Measurements from ENCODE around the gene PLEKHA7. TPM values are rescaled to one million over a fixed set of nuclear protein-coding genes. Genes with fewer than 3 reads are reported as not detected.

Gene PLEKHA7
- total RNA-seq, 3 donors from 2014 or later, result 9.8 to 54.6 (median 36.7) TPM

DNA sequence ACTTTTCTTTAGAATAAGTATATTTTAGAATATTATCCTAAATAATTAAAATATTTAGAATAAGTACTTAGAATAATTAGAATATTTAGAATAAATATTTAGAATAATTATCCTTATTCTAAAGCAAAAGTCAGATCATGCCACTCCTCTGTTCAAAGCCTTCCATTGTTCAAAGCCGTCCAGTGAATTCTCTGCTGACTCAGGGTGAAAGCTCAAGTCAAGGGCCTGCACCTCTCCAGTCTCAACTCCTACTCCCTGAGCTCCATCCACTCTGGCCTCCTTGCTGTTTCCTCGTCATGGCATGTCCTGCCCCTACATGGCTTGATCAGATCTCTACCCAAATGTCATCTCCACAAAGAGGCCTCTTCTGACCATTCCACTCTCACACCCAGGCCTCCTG is 30.0 kb downstream of the PLEKHA7 start:
- Histone ChIP-seq H3K36me3 (no peaks in the 10 kb centered on the region), H3K4me1 (peaks cover 2 to 40% of the 10 kb centered on the region in 2 donors), H3K4me3 (no peak overlapping the region), H3K27me3 (no peaks in the 10 kb centered on the region), H3K9me3 (no peaks in the 10 kb centered on the region), H3K27ac (peak overlapping the region; percentile 91 to 96)
- TF ChIP-seq POLR2AphosphoS5 (IDR thresholded peaks at IDR 0.05) (no peak), POLR2A (IDR thresholded peaks at IDR 0.05) (no peak)
- TF ChIP-seq, protein P1, sequence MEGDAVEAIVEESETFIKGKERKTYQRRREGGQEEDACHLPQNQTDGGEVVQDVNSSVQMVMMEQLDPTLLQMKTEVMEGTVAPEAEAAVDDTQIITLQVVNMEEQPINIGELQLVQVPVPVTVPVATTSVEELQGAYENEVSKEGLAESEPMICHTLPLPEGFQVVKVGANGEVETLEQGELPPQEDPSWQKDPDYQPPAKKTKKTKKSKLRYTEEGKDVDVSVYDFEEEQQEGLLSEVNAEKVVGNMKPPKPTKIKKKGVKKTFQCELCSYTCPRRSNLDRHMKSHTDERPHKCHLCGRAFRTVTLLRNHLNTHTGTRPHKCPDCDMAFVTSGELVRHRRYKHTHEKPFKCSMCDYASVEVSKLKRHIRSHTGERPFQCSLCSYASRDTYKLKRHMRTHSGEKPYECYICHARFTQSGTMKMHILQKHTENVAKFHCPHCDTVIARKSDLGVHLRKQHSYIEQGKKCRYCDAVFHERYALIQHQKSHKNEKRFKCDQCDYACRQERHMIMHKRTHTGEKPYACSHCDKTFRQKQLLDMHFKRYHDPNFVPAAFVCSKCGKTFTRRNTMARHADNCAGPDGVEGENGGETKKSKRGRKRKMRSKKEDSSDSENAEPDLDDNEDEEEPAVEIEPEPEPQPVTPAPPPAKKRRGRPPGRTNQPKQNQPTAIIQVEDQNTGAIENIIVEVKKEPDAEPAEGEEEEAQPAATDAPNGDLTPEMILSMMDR (IDR thresholded peaks at IDR 0.05), result no peak
- DNase-seq (ENCODE audit: low spot score in 2 of 2), result no peak
- intact Hi-C loops (cut with DNase I; ENCODE audit: low total_unique reads), result no loop called here

DNA sequence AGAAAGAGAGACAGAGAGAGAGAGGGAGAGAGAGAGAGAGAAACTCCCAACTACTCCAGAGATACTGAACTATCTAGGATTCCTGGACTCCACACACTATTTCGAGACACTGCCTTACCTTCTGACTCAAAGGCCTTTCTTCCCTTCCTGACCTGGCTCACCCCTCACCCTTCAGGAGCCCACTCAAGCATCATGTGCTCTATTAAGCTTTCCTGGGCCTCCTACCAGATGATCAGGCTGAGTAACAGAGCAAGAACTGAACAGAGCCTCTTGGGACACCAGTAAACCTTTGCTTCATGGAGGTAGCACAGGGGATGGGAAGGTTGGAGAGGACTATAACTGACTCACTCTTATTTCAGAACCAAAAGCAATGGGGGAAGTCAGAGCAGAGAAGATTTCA is 31.4 kb downstream of the PLEKHA7 start:
- H3K9me3 ChIP-seq, result no peaks in the 10 kb centered on the region
- no peaks in the 10 kb centered on the region for H3K36me3 ChIP-seq
- H3K27me3 ChIP-seq, result no peaks in the 10 kb centered on the region
- no peak overlapping the region for H3K4me3 ChIP-seq
- H3K4me1 ChIP-seq, result peaks cover 2 to 36% of the 10 kb centered on the region in 2 donors
- peak overlapping the region; percentile 92 to 96 for H3K27ac ChIP-seq
- TF ChIP-seq POLR2A (IDR thresholded peaks at IDR 0.05) (no peak), POLR2AphosphoS5 (IDR thresholded peaks at IDR 0.05) (no peak)
- TF ChIP-seq, protein P1 (IDR thresholded peaks at IDR 0.05), result no peak
- intact Hi-C loops (cut with DNase I; ENCODE audit: low total_unique reads), result no loop called here
- no peak for DNase-seq (ENCODE audit: low spot score in 2 of 2)

DNA sequence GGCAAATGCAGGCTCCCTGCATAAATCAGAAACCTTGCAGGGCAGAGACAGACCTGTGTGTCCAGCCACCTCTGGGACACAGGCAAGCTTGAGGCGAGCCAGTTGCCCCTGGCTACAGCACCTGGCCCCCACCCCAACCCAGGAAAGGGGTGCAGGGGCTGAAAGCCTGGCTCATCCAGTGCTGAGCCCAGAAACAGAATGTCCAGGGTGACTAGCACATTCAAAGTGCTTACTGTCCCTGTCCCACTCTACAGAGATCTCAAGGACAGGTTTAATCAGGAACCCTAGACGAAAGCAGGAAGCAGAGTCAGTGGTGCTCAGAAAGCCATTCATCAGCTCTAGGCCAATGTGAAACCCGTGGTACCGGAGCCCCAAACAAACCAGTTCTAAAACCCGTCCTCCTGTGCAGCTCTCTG is 31.9 kb downstream of the PLEKHA7 start:
- TF ChIP-seq POLR2A (IDR thresholded peaks at IDR 0.05), result no peak
- TF ChIP-seq, protein P1 (IDR thresholded peaks at IDR 0.05), result no peak
- TF ChIP-seq POLR2AphosphoS5 (IDR thresholded peaks at IDR 0.05), result no peak
- DNase-seq (ENCODE audit: low spot score in 2 of 2), result peak in 1 of 2 donors; percentile 68
- no peaks in the 10 kb centered on the region for H3K9me3 ChIP-seq
- H3K27ac ChIP-seq, result peak overlapping the region; percentile 92 to 96
- peaks cover 2 to 36% of the 10 kb centered on the region in 2 donors for H3K4me1 ChIP-seq
- no peaks in the 10 kb centered on the region for H3K36me3 ChIP-seq
- intact Hi-C loops (cut with DNase I; ENCODE audit: low total_unique reads), result no loop called here
- no peaks in the 10 kb centered on the region for H3K27me3 ChIP-seq
- no peak overlapping the region for H3K4me3 ChIP-seq

DNA sequence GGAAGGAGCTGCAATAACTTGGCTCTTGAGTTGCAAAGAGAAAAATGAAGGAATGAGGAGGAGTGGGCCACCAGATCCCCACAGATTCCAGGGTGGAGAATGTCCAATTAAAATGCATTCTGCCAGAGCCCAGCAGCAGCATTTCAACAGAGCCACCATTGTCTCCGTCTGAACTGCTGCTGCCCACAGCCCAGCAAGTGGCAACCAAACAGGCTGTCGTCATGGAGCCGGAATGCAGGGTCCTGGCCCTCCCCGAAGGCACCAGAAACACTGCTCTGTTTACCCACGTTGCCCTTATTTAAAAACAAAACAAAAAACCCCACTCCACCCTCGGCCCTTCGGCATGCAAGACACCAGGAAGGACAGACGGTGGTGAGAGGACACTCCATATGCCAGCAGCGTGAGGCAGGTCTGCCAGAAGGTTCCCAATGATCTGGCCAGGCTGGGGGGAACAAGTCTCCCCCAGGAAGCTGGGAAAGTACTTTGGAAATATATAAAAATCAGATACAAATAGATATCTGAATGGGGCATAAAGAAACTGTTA is 32.5 kb downstream of the PLEKHA7 start:
- H3K36me3 ChIP-seq, result no peaks in the 10 kb centered on the region
- peak overlapping the region; percentile 92 to 96 for H3K27ac ChIP-seq
- peak; percentile 76 to 93 for DNase-seq (ENCODE audit: low spot score in 2 of 2)
- no peak overlapping the region for H3K4me3 ChIP-seq
- no peaks in the 10 kb centered on the region for H3K9me3 ChIP-seq
- intact Hi-C loops (cut with DNase I; ENCODE audit: low total_unique reads), result no loop called here
- no peaks in the 10 kb centered on the region for H3K27me3 ChIP-seq
- H3K4me1 ChIP-seq, result peaks cover 2 to 32% of the 10 kb centered on the region in 2 donors
- TF ChIP-seq, protein P1 (IDR thresholded peaks at IDR 0.05), result no peak
- peak; percentile 9 to 27 (median 16) for TF ChIP-seq POLR2AphosphoS5 (IDR thresholded peaks at IDR 0.05)

DNA sequence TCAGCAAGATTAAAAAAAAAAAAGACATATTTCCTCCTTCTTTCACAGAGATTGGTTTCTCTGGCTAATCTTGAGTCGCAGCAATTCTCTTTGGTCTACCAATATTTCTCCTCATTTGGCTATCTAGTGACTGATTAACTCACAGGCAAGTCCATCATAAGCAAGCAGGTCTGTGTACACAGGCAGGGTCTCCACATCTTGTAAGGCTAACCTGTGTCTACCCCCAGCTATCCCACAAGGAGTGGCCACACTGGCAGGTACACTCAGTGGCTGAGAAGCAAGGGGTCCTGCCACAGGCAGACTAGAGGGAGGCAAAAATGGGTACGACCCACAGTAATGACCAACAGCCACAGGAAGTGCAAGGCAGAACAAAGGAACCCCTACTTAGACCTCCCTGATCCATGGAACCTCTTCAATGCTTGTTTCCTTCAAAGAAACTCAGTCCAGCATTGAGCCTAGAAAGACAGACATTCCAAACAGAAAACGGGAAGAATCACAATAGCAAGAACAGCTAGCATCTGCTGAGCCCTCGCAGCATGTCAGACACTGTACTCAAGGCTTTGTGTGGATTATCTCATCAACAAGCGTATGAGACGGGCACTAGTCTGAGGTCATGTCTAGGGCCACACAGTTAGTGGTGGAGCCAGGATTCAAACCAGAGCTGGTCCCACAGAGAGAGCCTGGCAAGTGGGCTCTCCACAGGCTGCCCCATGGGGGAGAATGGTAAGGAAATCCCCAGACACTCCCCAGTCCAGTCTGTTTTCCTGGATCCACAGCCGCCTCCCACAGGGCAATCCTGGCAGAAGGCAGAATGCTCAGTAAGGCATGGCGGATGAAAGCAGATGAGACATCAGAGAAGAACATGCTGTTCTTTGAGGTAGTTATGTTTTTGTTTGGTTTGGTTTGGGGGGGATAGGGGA is 34.3 kb downstream of the PLEKHA7 start:
- intact Hi-C loops (cut with DNase I; ENCODE audit: low total_unique reads), result no loop called here
- no peaks in the 10 kb centered on the region for H3K9me3 ChIP-seq
- H3K4me3 ChIP-seq, result no peak overlapping the region
- H3K36me3 ChIP-seq, result no peaks in the 10 kb centered on the region
- TF ChIP-seq POLR2AphosphoS5 (IDR thresholded peaks at IDR 0.05) (no peak), POLR2A (IDR thresholded peaks at IDR 0.05) (no peak)
- TF ChIP-seq, protein P1 (IDR thresholded peaks at IDR 0.05), result no peak
- DNase-seq (ENCODE audit: low spot score in 2 of 2), result no peak
- H3K27me3 ChIP-seq, result no peaks in the 10 kb centered on the region
- peaks cover 2 to 18% of the 10 kb centered on the region in 2 donors for H3K4me1 ChIP-seq
- peak overlapping the region; percentile 92 to 96 for H3K27ac ChIP-seq

Data from breast epithelium (tissue), 4 donors.